GM12892 (cell line): ENCODE measurements around the gene APBB2.

ENCODE experiments used
- POLR2A ChIP-seq: IDR thresholded peaks from 2 replicates; pipeline ENCODE4 v1.6.1; 2011; ENCODE audit warnings: low read depth, low read length, control low read depth
- TAF1 ChIP-seq: IDR thresholded peaks from 2 replicates; pipeline ENCODE4 v1.6.1; 2011; ENCODE audit warnings: low read depth, mild to moderate bottlenecking, control low read depth, low read length, borderline replicate concordance

DNA sequence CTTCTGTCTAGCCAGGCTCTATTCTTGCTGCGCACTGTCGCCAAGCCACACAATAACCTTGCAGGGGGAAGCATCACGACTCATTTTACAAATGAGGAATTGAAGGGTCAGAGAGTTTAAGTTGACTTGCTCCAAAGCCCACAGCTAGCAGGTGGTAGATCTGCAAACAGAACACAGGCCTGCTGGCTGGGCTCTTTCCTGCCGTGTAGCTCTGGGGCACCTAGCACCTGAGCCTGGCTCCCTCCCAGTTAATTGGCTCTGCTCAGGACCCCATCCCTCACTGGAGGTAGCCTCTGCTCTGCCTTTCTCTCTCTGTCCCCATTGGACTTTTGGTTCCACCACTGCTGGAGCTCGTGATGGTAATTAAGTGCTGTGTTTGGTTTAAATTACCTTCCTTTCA lies 366.1 kb downstream of the APBB2 start:
- TF ChIP-seq TAF1 (no peak), POLR2A (no peak)
